IMR-90 (cell line): Measurements from ENCODE around the gene SLC35F3. TPM values are rescaled to one million over a fixed set of nuclear protein-coding genes. Genes with fewer than 3 reads are reported as not detected.

Experiments used
- ATAC-seq: fragments of 200-7000 bp; cut with Tn5 transposase; 2 replicates; pipeline ENCODE4 v1.9.1; 2020; ENCODE audit warnings: low read depth, mild to moderate bottlenecking, moderate library complexity
- BruUV-seq: library from RNA; stranded (reverse); fragments of 400-500 nt; replicated peaks from 2 replicates; lab custom pipeline; 2021; lab: Mats Ljungman, UMichigan
- CTCF ChIA-PET: fragments of 300-600 bp; formaldehyde crosslinking; extraction: SDS; loops from one replicate; lab custom pipeline; 2021; ENCODE audit warnings: antibody characterized with exemption; lab: Yijun Ruan, JAX
- POLR2A ChIA-PET: fragments of 300-600 bp; sonication (Branson Sonifier 250); formaldehyde crosslinking; loops from one replicate; lab custom pipeline; 2022; ENCODE audit warnings: antibody characterized with exemption; ENCODE audit not compliant: unreplicated experiment; lab: Charles Lee
- DNase-seq: peaks from one replicate; pipeline ENCODE4 v3.0.0; 2013
- H2AFZ ChIP-seq: replicated peaks from 2 replicates; pipeline ENCODE3; 2013; ENCODE audit warnings: low read length, mild to moderate bottlenecking; ENCODE audit not compliant: poor library complexity
- H2AK5ac ChIP-seq: 2 replicates; pipeline ENCODE4 v1.6.1; 2013; ENCODE audit warnings: low read depth, low read length, inconsistent platforms
- H2AK9ac ChIP-seq: replicated peaks from 2 replicates; pipeline ENCODE3; 2013; ENCODE audit warnings: mild to moderate bottlenecking, low read depth, low read length, moderate library complexity; ENCODE audit not compliant: poor library complexity
- H2BK120ac ChIP-seq: 2 replicates; pipeline ENCODE4 v1.6.1; 2013; ENCODE audit warnings: low read depth, low read length, inconsistent platforms
- H2BK15ac ChIP-seq: 3 replicates; pipeline ENCODE4 v1.6.1; 2013; ENCODE audit warnings: low read depth, low read length, inconsistent platforms
- H2BK20ac ChIP-seq: 2 replicates; pipeline ENCODE4 v1.6.1; 2013; ENCODE audit warnings: low read depth, mild to moderate bottlenecking, inconsistent platforms, low read length, moderate library complexity
- H2BK5ac ChIP-seq: 2 replicates; pipeline ENCODE4 v1.6.1; 2013; ENCODE audit warnings: mild to moderate bottlenecking, low read depth, low read length, inconsistent platforms; ENCODE audit not compliant: poor library complexity, severe bottlenecking
- H3K14ac ChIP-seq: replicated peaks from 2 replicates; pipeline ENCODE4 v1.6.1; 2013; ENCODE audit warnings: low read depth, low read length, inconsistent platforms
- H3K18ac ChIP-seq: 2 replicates; pipeline ENCODE4 v1.6.1; 2013; ENCODE audit warnings: low read depth, low read length, control low read depth
- H3K23ac ChIP-seq: 2 replicates; pipeline ENCODE4 v1.6.1; 2013; ENCODE audit warnings: low read depth, low read length, inconsistent platforms
- H3K27ac ChIP-seq: 2 replicates; pipeline ENCODE4 v1.5.1; 2013; ENCODE audit warnings: mild to moderate bottlenecking, control low read depth, low read length; ENCODE audit not compliant: insufficient read depth
- H3K27me3 ChIP-seq: 2 replicates; pipeline ENCODE4 v1.6.1; 2013; ENCODE audit warnings: low read length; ENCODE audit not compliant: control insufficient read depth, insufficient read depth
- H3K36me3 ChIP-seq: 2 replicates; pipeline ENCODE4 v1.6.1; 2013; ENCODE audit warnings: low read length, mixed read lengths; ENCODE audit not compliant: control insufficient read depth, insufficient read depth
- H3K4ac ChIP-seq: 2 replicates; pipeline ENCODE4 v1.6.1; 2013; ENCODE audit warnings: low read depth, low read length, inconsistent platforms
- H3K4me1 ChIP-seq: 2 replicates; pipeline ENCODE4 v1.6.1; 2013; ENCODE audit warnings: low read length, mixed read lengths; ENCODE audit not compliant: control insufficient read depth, insufficient read depth
- H3K4me2 ChIP-seq: 2 replicates; pipeline ENCODE4 v1.6.1; 2013; ENCODE audit warnings: low read depth, mild to moderate bottlenecking, control low read depth, low read length, moderate library complexity
- H3K4me3 ChIP-seq: 2 replicates; pipeline ENCODE4 v1.5.1; 2013; ENCODE audit warnings: low read depth, mild to moderate bottlenecking, control low read depth, low read length, moderate library complexity; ENCODE audit not compliant: insufficient read depth
- H3K56ac ChIP-seq: 2 replicates; pipeline ENCODE4 v1.6.1; 2013; ENCODE audit warnings: low read length, inconsistent platforms; ENCODE audit not compliant: insufficient read depth; ENCODE audit errors: extremely low read depth
- H3K79me1 ChIP-seq, 2 experiments: 2 replicates each; pipeline ENCODE4 v1.6.1; 2013; ENCODE audit warnings: low read length in 2 of 2, inconsistent platforms in 1 of 2, low read depth in 1 of 2
- H3K9ac ChIP-seq: 2 replicates; pipeline ENCODE4 v1.6.1; 2013; ENCODE audit warnings: low read depth, low read length, control low read depth
- H3K9me1 ChIP-seq: 2 replicates; pipeline ENCODE4 v1.6.1; 2013; ENCODE audit warnings: low read length, inconsistent platforms; ENCODE audit not compliant: insufficient read depth
- H3K9me3 ChIP-seq: 2 replicates; pipeline ENCODE4 v1.6.1; 2013; ENCODE audit warnings: low read length; ENCODE audit not compliant: control insufficient read depth, insufficient read depth
- H4K20me1 ChIP-seq: 2 replicates; pipeline ENCODE4 v1.6.1; 2013; ENCODE audit warnings: low read length, inconsistent platforms; ENCODE audit not compliant: insufficient read depth
- H4K5ac ChIP-seq: 2 replicates; pipeline ENCODE4 v1.6.1; 2013; ENCODE audit warnings: mild to moderate bottlenecking, low read depth, low read length, control low read depth
- H4K8ac ChIP-seq, 2 experiments: 2 replicates each; pipeline ENCODE4 v1.6.1; 2013; ENCODE audit warnings: low read depth in 2 of 2, low read length in 2 of 2, control low read depth in 1 of 2, inconsistent platforms in 1 of 2
- H4K91ac ChIP-seq: 2 replicates; pipeline ENCODE4 v1.6.1; 2013; ENCODE audit warnings: low read depth, low read length, inconsistent platforms; ENCODE audit not compliant: insufficient read depth
- CEBPB ChIP-seq: IDR thresholded peaks from 2 replicates; pipeline ENCODE4 v1.6.1; 2012; ENCODE audit warnings: low read depth, low read length, improper control_type of control experiment
- MAFK ChIP-seq: IDR thresholded peaks from 2 replicates; pipeline ENCODE4 v1.6.1; 2012; ENCODE audit warnings: low read depth, low read length, improper control_type of control experiment
- MAZ ChIP-seq: IDR thresholded peaks from 2 replicates; pipeline ENCODE4 v1.6.1; 2012; ENCODE audit warnings: low read depth, mild to moderate bottlenecking, low read length, improper control_type of control experiment, moderate library complexity, borderline replicate concordance
- NFE2L2 ChIP-seq: fragments of 150-350 bp; IDR thresholded peaks from 2 replicates; pipeline ENCODE4 v1.6.1; 2016; ENCODE audit warnings: low read depth, mild to moderate bottlenecking, low read length
- POLR2A ChIP-seq: IDR thresholded peaks from 2 replicates; pipeline ENCODE4 v1.6.1; 2012; ENCODE audit warnings: mild to moderate bottlenecking, low read depth, low read length
- RCOR1 ChIP-seq: IDR thresholded peaks from 2 replicates; pipeline ENCODE4 v1.6.1; 2012; ENCODE audit warnings: mild to moderate bottlenecking, low read length, improper control_type of control experiment; ENCODE audit not compliant: insufficient replicate concordance
- RFX5 ChIP-seq: IDR thresholded peaks from 2 replicates; pipeline ENCODE4 v1.8.0; 2012; ENCODE audit warnings: low read depth, mild to moderate bottlenecking, low read length, moderate library complexity
- SMC3 ChIP-seq: fragments of 150-350 bp; IDR thresholded peaks from 2 replicates; pipeline ENCODE4 v1.6.1; 2016; ENCODE audit warnings: low read depth, mild to moderate bottlenecking, antibody characterized with exemption, low read length, moderate library complexity
- WGBS, 2 experiments: methylation state at CpG; one replicate each; pipeline versions ENCODE4 v1.1.5 to v1.1.7; 2013; ENCODE audit warnings: missing lambda C conversion rate in 2 of 2; ENCODE audit not compliant: insufficient read length in 1 of 2; ENCODE audit errors: extremely low coverage in 2 of 2; 5-methylcytosine and 5-hydroxymethylcytosine counted together
- dilution Hi-C: fragments of 300-500 bp; cut with HindIII; formaldehyde crosslinking; loops from one replicate; pipeline ENCODE4 v1.14.3; 2018; ENCODE audit warnings: low sequenced_read_pairs; ENCODE audit not compliant: unreplicated experiment
- in situ Hi-C: fragments of 300-500 bp; cut with MboI; formaldehyde crosslinking; loops from 3 replicates; pipeline ENCODE4 v1.14.3; 2019; ENCODE audit warnings: low sequenced_read_pairs, inconsistent platforms, mixed read lengths
- intact Hi-C: fragments of 100-400 bp; cut with micrococcal nuclease; formaldehyde crosslinking; loops from 2 replicates; pipeline ENCODE4 v1.10.0; 2022
- polyA plus RNA-seq, 3 experiments: library from polyadenylated mRNA; depleted of rRNA; stranded (reverse); fragments of >200 nt; gene quantifications; 2 replicates each; pipeline ENCODE4 v1.2.3, GENCODE V29; 2012; ENCODE audit warnings: low replicate concordance in 1 of 3
- total RNA-seq: library from RNA; depleted of rRNA; stranded (reverse); fragments of >200 nt; gene quantifications from 2 replicates; pipeline ENCODE4 v1.2.3, GENCODE V29; 2012

SLC35F3 gene
- total and polyA plus RNA-seq, 2 of the 4 experiments (the other 2 are of a cell fraction): under 0.01 to 0.17 TPM

GRCh38 chr1:234309243-234309597 is 404.7 kb downstream of the SLC35F3 start:
- H3K9me3 ChIP-seq: no peaks in the 10 kb centered on the region
- H2BK5ac ChIP-seq: no peak overlapping the region
- POLR2A ChIA-PET: no interaction called here
- in situ Hi-C loops: loop anchor here (25.0 kb wide), 1 partner anchor 172 kb away; no protein-coding TSS in a partner anchor
- no peak overlapping the region for H2BK120ac ChIP-seq
- no peak overlapping the region for H3K27ac ChIP-seq
- H3K4me2 ChIP-seq: no peak overlapping the region
- intact Hi-C loops: no loop called here
- no peak overlapping the region for H2BK20ac ChIP-seq
- CTCF ChIA-PET: interaction anchor here (0.7 to 2.8 kb wide), 15 partner anchors 9 to 940 kb away, joined by 3 to 16 read pairs (median 4); no protein-coding TSS in a partner anchor
- H3K4me1 ChIP-seq: 0 out of 2 replicates have a peak, but pooled peaks cover 1% of the 10 kb centered on the region
- peaks cover 2% of the 10 kb centered on the region; the same call in 1 of the 2 replicates for H3K27me3 ChIP-seq
- no peak overlapping the region for H2AK9ac ChIP-seq
- H3K14ac ChIP-seq: no peak overlapping the region
- no peak overlapping the region for H3K4me3 ChIP-seq
- H2BK15ac ChIP-seq: no peak overlapping the region
- DNase-seq (no peak), ATAC-seq (no peak)
- 86% methylated on average over 2 of the region's 4 CpGs; no CpG with 5 or more reads in 1 of the 2 experiments for WGBS, 2 experiments
- H3K9ac ChIP-seq: no peak overlapping the region
- no peak overlapping the region for H3K23ac ChIP-seq
- no TSS peak for BruUV-seq
- peak overlapping the region; percentile 53 for H2AFZ ChIP-seq
- no peak for TF ChIP-seq RFX5
- TF ChIP-seq MAZ: no peak
- TF ChIP-seq CEBPB: no peak
- TF ChIP-seq SMC3: no peak
- TF ChIP-seq NFE2L2: no peak
- TF ChIP-seq RCOR1: no peak
- no peak for TF ChIP-seq POLR2A
- TF ChIP-seq MAFK: no peak
- H2AK5ac ChIP-seq: no peak overlapping the region
- no peak overlapping the region for H4K91ac ChIP-seq
- H3K4ac ChIP-seq: no peak overlapping the region
- H3K36me3 ChIP-seq: no peaks in the 10 kb centered on the region
- dilution Hi-C loops: no loop called here
- no peaks in the 10 kb centered on the region for H3K79me1 ChIP-seq
- no peaks in the 10 kb centered on the region for H4K20me1 ChIP-seq
- no peak overlapping the region for H3K18ac ChIP-seq
- H4K5ac ChIP-seq: no peak overlapping the region
- no peak overlapping the region for H4K8ac ChIP-seq
- H3K56ac ChIP-seq: no peak overlapping the region; the same call in 1 of the 2 replicates
- no peaks in the 10 kb centered on the region for H3K9me1 ChIP-seq
